AG09319 (cell line): ENCODE data around the gene RDH13.
"Not testable (repeated sequence)": the region's sequence is repeated elsewhere in the genome, so short reads cannot be mapped to it uniquely, and the experiment has no call there.

Experiments
- DNase-seq: peaks from one replicate; pipeline ENCODE4 v3.0.0-alpha.2; 2010; ENCODE audit warnings: low read depth; ENCODE audit errors: extremely low read depth
- CTCF ChIP-seq: IDR thresholded peaks from 2 replicates; pipeline ENCODE4 v1.5.1; 2011; ENCODE audit warnings: low read depth, mild to moderate bottlenecking, inconsistent platforms, low read length, moderate library complexity

Gene RDH13

GRCh38 chr19:55036058-55036457 is 26.9 kb downstream of the RDH13 start:
- no peak for TF ChIP-seq CTCF
- DNase-seq: no peak

- no peak for TF ChIP-seq CTCF
- no peak for DNase-seq
Observed at GRCh38 chr19:55034751-55035150, 28.2 kb downstream of the RDH13 start.

GRCh38 chr19:55032976-55033643 is 29.8 kb downstream of the RDH13 start:
- not testable (repeated sequence) for DNase-seq

DNA sequence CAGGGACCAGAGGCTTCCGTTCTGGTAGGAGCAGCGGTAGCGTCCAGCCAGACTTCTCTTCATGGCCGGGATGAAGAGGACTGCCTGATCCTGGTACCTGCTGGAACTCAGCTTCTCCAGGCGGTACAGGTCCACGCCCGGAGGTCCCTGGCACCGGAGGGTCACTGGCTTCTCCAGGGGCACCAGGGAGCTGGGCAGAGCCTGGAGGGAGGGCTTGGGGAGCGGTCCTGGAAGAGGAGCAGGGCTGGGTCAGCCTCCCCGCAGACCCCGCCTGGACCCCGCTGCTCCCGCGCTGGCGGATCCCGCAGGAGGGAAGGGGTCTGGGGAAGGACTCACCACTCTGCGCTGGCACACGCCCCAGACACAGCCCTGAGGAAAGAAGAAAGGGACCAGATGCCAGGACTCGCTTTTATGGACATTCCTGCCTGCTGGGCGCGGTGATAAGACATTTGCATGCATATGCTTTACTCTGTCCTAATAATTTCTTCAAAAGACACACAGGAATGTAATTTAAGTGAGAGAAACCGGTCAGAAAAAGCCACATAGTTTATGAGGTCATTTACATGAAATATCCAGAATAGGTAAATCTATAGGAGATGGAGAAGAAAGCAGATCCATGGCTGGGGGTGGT is 30.7 kb downstream of the RDH13 start:
- DNase-seq: no peak
- no peak for TF ChIP-seq CTCF

- no peak for DNase-seq
- no peak for TF ChIP-seq CTCF
Observed at GRCh38 chr19:55031178-55031577, 31.8 kb downstream of the RDH13 start.

- no peak for TF ChIP-seq CTCF
- DNase-seq: no peak
Observed at GRCh38 chr19:55028757-55029156, 34.2 kb downstream of the RDH13 start.

DNA sequence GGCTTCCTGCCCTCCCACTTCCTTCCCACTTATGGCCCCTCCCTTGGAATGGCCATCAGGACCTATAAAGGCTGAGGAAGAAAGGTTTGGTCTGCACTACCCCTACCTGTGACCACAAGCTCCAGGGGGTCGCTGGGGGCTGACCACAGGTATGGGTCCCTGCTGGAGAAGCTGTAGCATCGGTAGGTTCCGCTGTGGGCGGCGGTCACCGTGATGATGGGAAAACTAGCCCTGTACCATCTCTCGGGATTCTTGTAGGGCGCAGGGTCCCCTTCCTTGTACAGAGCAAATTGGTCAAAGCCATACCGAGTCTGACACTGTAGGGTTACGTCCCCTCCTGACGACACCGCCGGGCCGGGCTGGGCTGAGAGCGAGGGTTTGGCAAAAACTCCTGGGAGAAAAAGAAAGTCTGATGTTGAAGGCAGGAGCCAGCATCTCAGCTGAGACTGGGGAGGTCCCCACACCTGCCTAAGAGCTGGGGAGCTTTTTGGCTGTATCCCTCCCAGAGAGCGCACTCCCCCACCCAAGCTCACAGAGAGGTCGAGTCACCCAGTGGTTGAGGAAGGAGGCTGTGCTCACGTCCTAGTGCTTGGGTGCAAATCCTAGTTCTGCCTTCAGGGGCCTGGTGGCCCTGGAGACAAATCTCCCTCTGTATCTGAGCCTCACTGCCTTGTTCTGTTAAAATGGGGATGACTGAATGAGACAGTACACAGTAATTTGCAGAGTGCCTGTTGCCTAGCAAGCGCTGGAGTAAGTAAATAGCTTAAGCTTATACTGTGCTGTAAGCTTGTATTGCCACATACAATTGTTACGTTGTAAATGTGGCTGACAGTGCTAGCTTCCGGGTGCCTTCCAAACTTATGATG is 35.2 kb downstream of the RDH13 start:
- no peak for DNase-seq
- TF ChIP-seq CTCF: no peak

GRCh38 chr19:55027140-55027471 is 35.8 kb downstream of the RDH13 start:
- DNase-seq: not testable (repeated sequence)
